ENCODE data around the gene LAMTOR4. TPM values are rescaled to one million over a fixed set of nuclear protein-coding genes. Genes with fewer than 3 reads are reported as not detected.

Gene LAMTOR4
- total and polyA plus RNA-seq, 2 of the 13 experiments (the other 11 are each of a cell fraction or from before 2014, with no cell fraction given) = 115 to 118 TPM

- TF ChIP-seq GMEB2 (CRISPR knock-in tag; IDR thresholded peaks at IDR 0.05; ENCODE audit: low read depth) (no peak), KDM5B (CRISPR knock-in tag; IDR thresholded peaks at IDR 0.05; ENCODE audit: borderline replicate concordance) (no peak; the same call in 1 of the 2 replicates), ISX (CRISPR knock-in tag; conservative IDR thresholded peaks at IDR 0.05) (no peak), NFIC (IDR thresholded peaks at IDR 0.05; ENCODE audit: low read length) (no peak), SP140L (CRISPR knock-in tag; IDR thresholded peaks at IDR 0.05; ENCODE audit: borderline replicate concordance) (no peak), ZNF274 (CRISPR knock-in tag; IDR thresholded peaks at IDR 0.05) (no peak), THYN1 (CRISPR knock-in tag; IDR thresholded peaks at IDR 0.05; ENCODE audit: borderline replicate concordance, low read depth) (no peak), CEBPZ (IDR thresholded peaks at IDR 0.05; ENCODE audit: low read length) (no peak), ZNF724P (CRISPR knock-in tag; IDR thresholded peaks at IDR 0.05; ENCODE audit: borderline replicate concordance) (no peak), HMG20A (CRISPR knock-in tag; IDR thresholded peaks at IDR 0.05; ENCODE audit: borderline replicate concordance) (no peak), PHB2 (IDR thresholded peaks at IDR 0.05; ENCODE audit: partially characterized antibody) (no peak), FOXK2 (IDR thresholded peaks at IDR 0.05) (no peak), ZNF331 (CRISPR knock-in tag; IDR thresholded peaks at IDR 0.05) (no peak), SPEN (CRISPR knock-in tag; IDR thresholded peaks at IDR 0.05; ENCODE audit: low read depth) (peak; percentile 0; the same call in 1 of the 2 replicates), ZBTB3 (CRISPR knock-in tag; IDR thresholded peaks at IDR 0.05; ENCODE audit: borderline replicate concordance, low read depth) (no peak)
- TF ChIP-seq, protein P1, sequence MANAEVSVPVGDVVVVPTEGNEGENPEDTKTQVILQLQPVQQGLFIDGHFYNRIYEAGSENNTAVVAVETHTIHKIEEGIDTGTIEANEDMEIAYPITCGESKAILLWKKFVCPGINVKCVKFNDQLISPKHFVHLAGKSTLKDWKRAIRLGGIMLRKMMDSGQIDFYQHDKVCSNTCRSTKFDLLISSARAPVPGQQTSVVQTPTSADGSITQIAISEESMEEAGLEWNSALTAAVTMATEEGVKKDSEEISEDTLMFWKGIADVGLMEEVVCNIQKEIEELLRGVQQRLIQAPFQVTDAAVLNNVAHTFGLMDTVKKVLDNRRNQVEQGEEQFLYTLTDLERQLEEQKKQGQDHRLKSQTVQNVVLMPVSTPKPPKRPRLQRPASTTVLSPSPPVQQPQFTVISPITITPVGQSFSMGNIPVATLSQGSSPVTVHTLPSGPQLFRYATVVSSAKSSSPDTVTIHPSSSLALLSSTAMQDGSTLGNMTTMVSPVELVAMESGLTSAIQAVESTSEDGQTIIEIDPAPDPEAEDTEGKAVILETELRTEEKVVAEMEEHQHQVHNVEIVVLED (CRISPR knock-in tag; IDR thresholded peaks at IDR 0.05; ENCODE audit: borderline replicate concordance) = peak; percentile 46; the same call in 1 of the 2 replicates
- TF ChIP-seq, protein P2, sequence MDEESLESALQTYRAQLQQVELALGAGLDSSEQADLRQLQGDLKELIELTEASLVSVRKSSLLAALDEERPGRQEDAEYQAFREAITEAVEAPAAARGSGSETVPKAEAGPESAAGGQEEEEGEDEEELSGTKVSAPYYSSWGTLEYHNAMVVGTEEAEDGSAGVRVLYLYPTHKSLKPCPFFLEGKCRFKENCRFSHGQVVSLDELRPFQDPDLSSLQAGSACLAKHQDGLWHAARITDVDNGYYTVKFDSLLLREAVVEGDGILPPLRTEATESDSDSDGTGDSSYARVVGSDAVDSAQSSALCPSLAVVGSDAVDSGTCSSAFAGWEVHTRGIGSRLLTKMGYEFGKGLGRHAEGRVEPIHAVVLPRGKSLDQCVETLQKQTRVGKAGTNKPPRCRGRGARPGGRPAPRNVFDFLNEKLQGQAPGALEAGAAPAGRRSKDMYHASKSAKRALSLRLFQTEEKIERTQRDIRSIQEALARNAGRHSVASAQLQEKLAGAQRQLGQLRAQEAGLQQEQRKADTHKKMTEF (CRISPR knock-in tag; IDR thresholded peaks at IDR 0.05) = peak; percentile 67
- TF ChIP-seq, protein P3, sequence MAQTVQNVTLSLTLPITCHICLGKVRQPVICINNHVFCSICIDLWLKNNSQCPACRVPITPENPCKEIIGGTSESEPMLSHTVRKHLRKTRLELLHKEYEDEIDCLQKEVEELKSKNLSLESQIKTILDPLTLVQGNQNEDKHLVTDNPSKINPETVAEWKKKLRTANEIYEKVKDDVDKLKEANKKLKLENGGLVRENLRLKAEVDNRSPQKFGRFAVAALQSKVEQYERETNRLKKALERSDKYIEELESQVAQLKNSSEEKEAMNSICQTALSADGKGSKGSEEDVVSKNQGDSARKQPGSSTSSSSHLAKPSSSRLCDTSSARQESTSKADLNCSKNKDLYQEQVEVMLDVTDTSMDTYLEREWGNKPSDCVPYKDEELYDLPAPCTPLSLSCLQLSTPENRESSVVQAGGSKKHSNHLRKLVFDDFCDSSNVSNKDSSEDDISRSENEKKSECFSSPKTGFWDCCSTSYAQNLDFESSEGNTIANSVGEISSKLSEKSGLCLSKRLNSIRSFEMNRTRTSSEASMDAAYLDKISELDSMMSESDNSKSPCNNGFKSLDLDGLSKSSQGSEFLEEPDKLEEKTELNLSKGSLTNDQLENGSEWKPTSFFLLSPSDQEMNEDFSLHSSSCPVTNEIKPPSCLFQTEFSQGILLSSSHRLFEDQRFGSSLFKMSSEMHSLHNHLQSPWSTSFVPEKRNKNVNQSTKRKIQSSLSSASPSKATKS (CRISPR knock-in tag; IDR thresholded peaks at IDR 0.05) = no peak
Observed at GRCh38 chr7:100119072-100119969, 29.4 kb upstream of the LAMTOR4 start, which contains the start of the genes CNPY4 and TAF6 (continued).
